GM19025 (cell line): Measurements from ENCODE around the gene LRBA.
"Not testable (repeated sequence)": the region's sequence is repeated elsewhere in the genome, so short reads cannot be mapped to it uniquely, and the experiment has no call there.

ENCODE experiments used
- ATAC-seq: cut with Tn5 transposase; IDR thresholded peaks from one replicate; pipeline ENCODE4 v1.9.1; 2021; ENCODE audit warnings: mild to moderate bottlenecking, low read depth, moderate library complexity; ENCODE audit not compliant: unreplicated experiment

LRBA gene

DNA sequence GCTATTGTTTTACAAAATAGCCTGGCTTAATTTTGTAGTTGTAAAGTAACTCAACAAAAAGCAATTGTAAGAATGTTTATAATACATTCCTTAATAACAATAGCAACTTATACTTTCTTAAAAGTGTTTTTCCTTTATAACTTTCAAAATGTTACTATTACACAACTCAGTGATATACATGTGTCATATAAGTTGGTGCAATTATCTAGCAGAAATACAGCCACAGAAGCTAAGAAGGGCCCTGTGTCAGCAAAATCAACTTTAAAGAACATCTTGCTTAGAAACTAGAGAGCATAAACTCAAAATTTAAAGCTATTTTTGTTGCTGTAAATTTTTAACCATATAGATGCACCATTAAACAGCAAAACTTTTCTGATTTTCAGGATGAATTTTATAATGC, 474.5 kb downstream of the LRBA start:
- ATAC-seq = no peak

DNA sequence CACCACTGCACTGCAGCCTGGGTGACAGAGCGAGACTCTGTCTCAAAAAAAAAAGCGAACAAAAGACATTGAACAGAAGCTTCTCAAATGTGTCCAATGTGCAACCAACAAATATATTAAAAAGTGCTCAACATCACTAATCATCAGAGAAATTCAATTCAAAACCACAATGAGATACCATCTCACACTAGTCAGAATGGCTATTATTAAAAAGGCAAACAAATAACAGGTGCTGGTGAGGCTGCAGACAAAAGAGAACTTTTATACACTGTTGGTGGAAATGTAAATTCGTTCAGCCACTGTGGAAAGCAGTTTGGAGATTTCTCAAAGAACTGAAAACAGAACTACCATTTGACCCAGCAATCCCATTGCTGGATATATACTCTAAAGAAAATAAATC, 477.2 kb downstream of the LRBA start:
- not testable (repeated sequence) for ATAC-seq

DNA sequence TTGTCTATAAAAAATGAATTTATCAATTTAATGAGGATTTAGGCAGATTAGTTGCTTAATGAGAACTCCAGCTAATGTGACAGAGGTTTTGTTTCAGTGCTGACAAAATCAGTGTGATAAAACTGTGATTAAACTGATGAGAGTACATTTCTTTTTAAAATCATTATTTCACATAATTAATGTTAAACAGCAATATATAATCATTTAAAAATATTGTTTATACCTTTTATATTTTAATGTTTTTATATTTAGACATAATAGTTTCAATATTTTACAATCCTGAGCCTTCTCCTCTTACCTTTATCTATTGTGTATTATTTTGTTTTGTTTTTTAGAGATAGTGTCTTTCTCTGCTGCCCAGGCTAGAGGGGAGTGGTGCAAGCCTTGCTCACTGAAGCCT, 480.3 kb downstream of the LRBA start:
- ATAC-seq = no peak

DNA sequence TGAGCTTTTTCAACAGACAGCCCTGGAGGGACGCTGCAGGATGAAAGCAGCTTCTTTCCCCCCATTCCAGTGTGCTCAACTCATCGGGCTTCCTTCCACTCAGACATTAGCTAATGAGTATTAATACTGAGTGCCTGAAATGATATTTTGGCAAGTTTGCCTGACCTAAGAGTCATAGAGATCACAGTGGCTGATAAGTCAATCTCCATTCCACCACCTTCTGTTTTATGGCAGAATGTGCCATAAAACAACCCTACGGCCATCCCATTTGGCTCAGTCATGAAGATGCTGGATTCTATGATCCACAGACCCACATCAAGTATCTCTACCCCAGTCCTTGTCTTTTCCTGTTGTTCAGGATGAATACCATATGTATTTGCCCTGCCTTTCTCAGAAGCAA, 481.4 kb downstream of the LRBA start:
- no peak for ATAC-seq

DNA sequence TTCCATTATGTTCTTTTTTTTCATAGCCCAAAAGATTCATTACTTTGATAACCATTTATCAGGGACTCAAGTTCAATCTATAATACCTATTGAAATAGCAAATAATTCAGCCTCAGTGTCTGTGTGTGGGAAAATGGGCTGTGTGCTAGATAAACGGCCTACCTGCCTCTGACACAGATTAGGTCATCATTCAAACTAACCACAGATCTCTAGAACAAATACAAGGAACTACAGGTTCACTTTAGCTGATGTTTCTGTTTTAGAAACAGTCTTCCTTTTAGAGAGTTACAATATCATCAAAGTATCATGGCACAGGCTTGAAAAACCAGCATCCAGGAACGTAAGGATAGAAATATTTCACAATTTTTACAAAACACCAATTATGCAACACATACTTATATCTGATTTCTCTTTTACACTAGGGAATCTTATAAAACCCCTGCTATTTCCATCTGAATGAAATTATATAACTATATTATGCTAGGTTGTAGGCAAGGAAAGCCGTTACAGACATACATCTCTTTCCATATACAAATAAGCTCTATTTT, 489.7 kb downstream of the LRBA start:
- ATAC-seq = no peak

GRCh38 chr4:150518559-150518958, 496.5 kb downstream of the LRBA start:
- ATAC-seq = no peak

- ATAC-seq = no peak
Measured at GRCh38 chr4:150515135-150515534, 499.9 kb downstream of the LRBA start.

DNA sequence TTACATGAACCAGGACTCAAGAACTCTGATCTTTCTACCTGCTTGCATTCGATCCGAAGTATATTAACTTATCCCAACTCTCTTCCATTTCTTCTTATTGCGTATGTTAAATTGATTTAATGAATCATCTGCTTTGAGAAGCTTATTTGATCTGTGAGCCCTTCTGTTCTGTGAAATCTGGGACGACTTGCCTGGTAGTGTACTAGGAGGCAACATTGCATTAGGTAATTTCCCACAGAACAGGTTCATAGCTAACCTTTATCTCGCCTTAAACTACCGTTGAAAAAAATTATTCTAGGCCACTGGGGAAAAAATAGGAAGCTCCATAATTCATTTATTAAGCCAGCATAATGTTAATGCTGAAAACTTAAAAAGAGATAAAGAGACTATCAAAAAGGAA, 500.4 kb downstream of the LRBA start:
- ATAC-seq = no peak

GRCh38 chr4:150510176-150510865, 504.8 kb downstream of the LRBA start:
- ATAC-seq = no peak

GRCh38 chr4:150507656-150508055, 507.4 kb downstream of the LRBA start:
- ATAC-seq = not testable (repeated sequence)

- ATAC-seq = no peak
Measured at GRCh38 chr4:150501983-150502382, 513.1 kb downstream of the LRBA start.

DNA sequence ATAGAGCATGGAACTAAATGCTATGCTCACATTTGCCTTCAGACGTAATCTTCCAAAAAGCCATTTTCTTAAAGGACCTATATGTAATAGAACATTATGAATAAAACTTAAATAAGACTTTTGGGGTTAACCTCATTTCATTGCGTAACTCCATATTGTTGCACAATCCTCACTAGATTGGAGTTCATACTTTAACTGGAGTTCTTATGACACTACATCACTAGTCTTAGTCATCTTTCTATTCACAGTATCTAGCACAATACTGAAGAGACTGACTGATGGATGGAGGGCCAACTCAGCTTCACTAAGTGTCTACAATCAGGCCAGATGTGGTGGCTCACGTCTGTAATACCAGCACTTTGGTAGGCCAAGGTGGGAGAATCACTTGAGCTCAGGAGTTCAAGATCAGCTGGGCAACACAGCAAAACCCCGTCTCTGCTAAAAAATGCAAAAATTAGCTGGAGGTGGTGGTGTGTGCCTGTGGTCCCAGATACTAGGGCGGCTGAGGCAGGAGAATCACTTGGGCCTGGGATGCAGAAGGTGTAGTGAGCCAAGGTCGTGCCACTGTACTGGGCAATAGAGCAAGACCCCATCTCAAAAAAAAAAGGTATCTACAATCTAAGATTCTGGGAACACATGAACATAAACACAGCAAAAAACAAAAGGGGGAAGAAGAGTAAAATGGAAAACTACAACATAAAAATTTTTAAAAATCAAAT, 513.9 kb downstream of the LRBA start:
- ATAC-seq = no peak

- ATAC-seq = no peak
Measured at GRCh38 chr4:150497612-150498011, 517.5 kb downstream of the LRBA start.

DNA sequence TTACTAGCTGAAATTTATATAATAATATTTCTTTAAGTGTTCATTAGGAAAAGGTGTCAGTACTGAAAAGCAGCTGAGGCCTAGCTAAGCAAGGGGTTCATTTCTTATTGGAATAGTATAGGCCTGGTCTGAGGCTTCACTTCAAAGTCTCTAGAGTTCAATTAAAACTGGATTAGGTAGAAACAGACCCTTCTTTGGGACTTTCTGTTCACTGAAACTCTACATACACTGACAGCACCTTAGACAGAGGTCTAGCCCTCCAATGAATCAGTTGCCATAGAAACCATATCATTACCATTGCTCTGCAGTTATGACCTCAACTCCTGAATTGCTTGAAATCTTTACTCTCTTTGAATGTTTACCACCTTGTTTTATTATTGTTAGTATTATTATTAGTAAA, 519.5 kb downstream of the LRBA start:
- no peak for ATAC-seq

DNA sequence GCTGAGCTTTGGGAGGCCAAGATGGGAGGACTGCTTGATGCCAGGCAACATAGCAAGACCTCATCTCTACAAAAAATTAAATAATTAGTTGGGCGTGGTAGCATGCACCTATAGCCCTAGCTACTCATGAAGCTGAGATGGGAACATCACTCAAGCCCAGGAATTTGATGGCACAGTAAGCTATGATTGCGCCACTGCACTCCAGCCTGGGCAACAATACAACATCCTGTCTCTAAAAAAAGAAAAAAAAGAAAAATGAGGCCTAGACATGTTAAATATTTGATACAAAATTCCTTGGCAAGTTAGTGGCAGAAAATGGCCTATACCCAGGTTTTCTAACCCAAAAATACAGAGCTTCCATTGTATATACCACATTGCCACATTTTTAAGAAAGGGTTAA, 521.2 kb downstream of the LRBA start:
- no peak for ATAC-seq

DNA sequence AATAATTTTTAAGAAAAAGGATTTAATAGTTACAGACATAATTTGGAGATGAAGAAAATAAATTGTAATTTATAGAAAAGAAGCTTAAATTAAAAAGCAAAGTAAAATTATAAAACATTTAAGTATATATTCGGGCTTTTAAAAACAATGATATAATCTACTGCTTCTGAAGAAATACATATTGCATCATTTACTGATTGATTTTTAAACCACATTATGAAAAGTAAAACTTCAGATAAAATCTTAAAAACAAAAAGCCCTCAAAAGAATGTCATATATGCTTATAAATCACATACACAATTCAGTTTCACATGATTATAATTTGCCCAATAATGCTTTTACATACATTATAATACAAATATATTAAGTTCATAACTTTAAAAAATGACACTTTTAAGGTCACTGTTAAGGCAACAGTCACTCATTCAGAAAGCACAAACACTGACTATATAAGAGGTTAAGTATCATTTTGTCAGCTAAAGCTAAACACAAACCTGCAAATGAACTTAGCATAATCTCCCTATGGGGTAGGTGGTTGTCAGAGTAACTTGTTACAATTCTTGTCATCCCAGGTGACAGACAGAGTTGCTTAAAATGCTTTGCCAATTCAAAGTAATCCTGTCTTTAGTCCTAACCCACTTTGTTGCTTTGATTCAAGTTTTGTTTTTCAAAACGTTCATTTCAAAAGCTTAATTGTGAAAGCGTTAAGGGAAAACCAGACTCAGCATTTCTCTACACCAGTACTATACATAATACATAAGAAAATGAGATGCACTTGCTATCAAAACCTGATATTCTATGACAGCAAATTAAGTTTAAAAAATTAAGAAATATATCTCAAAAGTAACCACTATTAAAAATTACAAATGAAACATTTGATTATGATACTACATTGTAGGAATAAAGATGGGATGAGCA, 523.7 kb downstream of the LRBA start:
- ATAC-seq = no peak

DNA sequence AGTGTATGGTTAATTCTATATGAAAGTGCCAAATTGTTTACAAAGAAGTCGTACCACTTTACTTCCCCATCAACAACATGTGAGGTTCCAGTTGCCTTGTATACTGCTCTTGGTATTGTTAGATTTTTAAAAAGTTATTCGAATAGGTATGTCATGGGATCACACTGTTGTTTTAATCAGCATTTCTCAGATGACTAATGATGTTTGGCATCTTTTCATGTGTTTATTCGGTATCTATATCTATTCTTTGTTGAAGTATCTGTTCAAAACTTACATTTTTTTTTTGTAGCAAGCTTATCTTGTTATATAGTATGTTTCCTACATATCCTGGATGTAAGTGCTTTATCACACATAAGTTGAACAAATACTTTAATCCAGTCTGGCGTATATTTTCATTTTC, 532.5 kb downstream of the LRBA start:
- ATAC-seq = no peak

DNA sequence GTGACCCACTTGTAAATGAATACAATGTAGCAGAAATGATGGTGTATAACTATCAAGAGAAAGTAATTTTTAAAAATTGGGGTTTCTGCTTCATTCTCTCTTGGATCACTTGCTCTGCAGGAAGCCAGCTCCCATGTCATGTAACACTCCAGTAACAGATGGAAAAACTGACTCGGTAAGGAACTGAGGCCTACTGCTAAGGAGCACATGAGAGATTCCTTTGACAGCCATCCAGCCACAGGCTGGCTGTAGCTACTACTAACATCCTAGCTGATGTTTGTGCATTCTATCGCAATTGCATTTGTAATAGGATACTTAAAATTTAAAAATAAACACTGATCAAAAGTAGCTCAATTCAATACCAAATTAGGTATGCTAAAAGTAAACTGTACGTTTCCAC, 535.4 kb downstream of the LRBA start:
- no peak for ATAC-seq

DNA sequence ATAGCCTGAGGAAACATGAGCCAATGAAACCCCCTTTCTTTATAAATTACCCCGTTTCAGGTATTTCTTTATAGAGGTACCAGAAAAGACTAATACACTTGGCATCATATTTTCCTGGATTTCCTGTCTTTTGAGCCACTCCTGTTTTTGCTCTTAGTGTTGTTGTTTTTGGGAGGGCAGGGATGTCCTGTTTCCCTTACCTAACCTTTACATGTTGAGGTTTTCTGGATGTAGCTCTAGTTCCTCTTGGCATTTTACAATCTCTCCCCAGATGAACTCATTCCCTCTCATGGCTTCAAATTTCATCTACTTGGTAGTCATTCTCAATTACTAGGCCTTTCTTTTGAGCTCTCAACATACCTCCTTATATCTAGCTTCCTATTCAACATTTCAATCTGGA, 537.2 kb downstream of the LRBA start:
- no peak for ATAC-seq

- no peak for ATAC-seq
Measured at GRCh38 chr4:150476776-150477175, 538.3 kb downstream of the LRBA start.

DNA sequence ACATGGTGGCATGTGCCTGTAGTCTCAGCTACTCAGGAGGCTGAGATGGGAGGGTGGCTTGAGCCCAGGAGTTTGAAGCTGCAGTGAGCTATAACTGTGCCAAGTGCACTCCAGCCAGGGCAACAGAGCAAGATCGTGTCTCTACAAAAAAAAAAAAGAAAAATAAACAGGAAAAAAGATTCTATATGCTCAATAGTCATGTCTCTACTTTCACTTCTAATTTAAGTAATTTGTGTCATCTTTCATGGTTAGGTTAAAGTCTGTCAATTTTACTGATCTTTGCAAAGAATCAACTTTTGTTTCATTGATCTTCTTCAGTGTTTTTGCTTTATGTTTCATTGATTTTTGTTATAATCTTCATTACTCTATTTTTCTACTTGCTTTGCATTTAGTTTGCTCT, 539.3 kb downstream of the LRBA start:
- no peak for ATAC-seq
